Keratinocyte (primary cell): Measurements from ENCODE around the gene ADGRF3. TPM values are rescaled to one million over a fixed set of nuclear protein-coding genes. Genes with fewer than 3 reads are reported as not detected.
"Not testable (repeated sequence)": the region's sequence is repeated elsewhere in the genome, so short reads cannot be mapped to it uniquely, and the experiment has no call there.

Experiments used
- DNase-seq: peaks from one replicate; pipeline ENCODE4 v3.0.0-alpha.2; 2011; ENCODE audit warnings: low read depth, missing footprints, low spot score
- FAIRE-seq: peaks from 2 replicates; lab custom pipeline; 2011; peaks lifted over from hg19 to GRCh38; lab: Jason Lieb, UNC
- H2AFZ ChIP-seq: 2 replicates; pipeline ENCODE4 v1.6.0; 2012; ENCODE audit warnings: low read length, control low read depth, inconsistent platforms; ENCODE audit not compliant: control insufficient read depth
- H3K27ac ChIP-seq: 2 replicates; pipeline ENCODE4 v1.5.1; 2011; ENCODE audit warnings: low read length; ENCODE audit not compliant: control insufficient read depth, insufficient read depth
- H3K27me3 ChIP-seq: 3 replicates; pipeline ENCODE4 v1.6.0; 2011; ENCODE audit warnings: low read length; ENCODE audit not compliant: control insufficient read depth, insufficient read depth; ENCODE audit errors: extremely low read depth
- H3K36me3 ChIP-seq, 2 experiments: 2 replicates in 1 of 2; 3 replicates in 1 of 2; pipeline ENCODE4 v1.5.1; 2011; ENCODE audit warnings: low read length in 2 of 2, mild to moderate bottlenecking in 1 of 2; ENCODE audit not compliant: control insufficient read depth in 2 of 2, insufficient read depth in 2 of 2; ENCODE audit errors: extremely low read depth in 1 of 2
- H3K4me1 ChIP-seq: 3 replicates; pipeline ENCODE4 v1.5.1; 2011; ENCODE audit warnings: low read length; ENCODE audit not compliant: control insufficient read depth, insufficient read depth; ENCODE audit errors: extremely low read depth
- H3K4me2 ChIP-seq: 3 replicates; pipeline ENCODE4 v1.6.0; 2011; ENCODE audit warnings: low read depth, low read length; ENCODE audit not compliant: control insufficient read depth, insufficient read depth; ENCODE audit errors: extremely low read depth
- H3K4me3 ChIP-seq, 3 experiments: fragments of 200-600 bp in 1 of 3; sonication (generic) in 1 of 3; 2 replicates in 2 of 3; 3 replicates in 1 of 3; pipeline ENCODE4 v1.5.1; 2011 to 2016; ENCODE audit warnings: low read length in 3 of 3, mild to moderate bottlenecking in 3 of 3, control low read depth in 2 of 3, inconsistent platforms in 1 of 3, low read depth in 1 of 3, mixed read lengths in 1 of 3, mixed run types in 1 of 3, moderate library complexity in 1 of 3; ENCODE audit not compliant: control insufficient read depth in 2 of 3, insufficient read depth in 2 of 3; ENCODE audit errors: extremely low read depth in 1 of 3
- H3K79me2 ChIP-seq: 2 replicates; pipeline ENCODE4 v1.6.0; 2012; ENCODE audit warnings: low read length; ENCODE audit not compliant: control insufficient read depth, insufficient read depth
- H3K9ac ChIP-seq: 3 replicates; pipeline ENCODE4 v1.6.0; 2011; ENCODE audit warnings: low read length; ENCODE audit not compliant: control insufficient read depth, insufficient read depth; ENCODE audit errors: extremely low read depth
- H3K9me1 ChIP-seq: 3 replicates; pipeline ENCODE4 v1.6.0; 2011; ENCODE audit warnings: low read length; ENCODE audit not compliant: control insufficient read depth, insufficient read depth; ENCODE audit errors: extremely low read depth
- H3K9me3 ChIP-seq: 2 replicates; pipeline ENCODE4 v1.5.1; 2012; ENCODE audit warnings: low read depth, low read length; ENCODE audit not compliant: control insufficient read depth
- H4K20me1 ChIP-seq: 3 replicates; pipeline ENCODE4 v1.6.0; 2011; ENCODE audit warnings: low read length; ENCODE audit not compliant: control insufficient read depth, insufficient read depth; ENCODE audit errors: extremely low read depth
- CTCF ChIP-seq, 3 experiments: IDR thresholded peaks in 1 of 3; conservative IDR thresholded peaks in 1 of 3; optimal IDR thresholded peaks in 1 of 3; 2 replicates in 2 of 3; 3 replicates in 1 of 3; pipeline versions ENCODE3 to v1.5.1; 2011; ENCODE audit warnings: low read length in 3 of 3, mild to moderate bottlenecking in 3 of 3, moderate library complexity in 2 of 3, control low read depth in 1 of 3, inconsistent platforms in 1 of 3; ENCODE audit not compliant: insufficient read depth in 2 of 3; ENCODE audit errors: extremely low read depth in 1 of 3
- EZH2 ChIP-seq: IDR thresholded peaks from one replicate; pipeline ENCODE4 v1.6.1; 2012; ENCODE audit warnings: inconsistent platforms, mild to moderate bottlenecking, low read length, moderate library complexity
- dilution Hi-C: fragments of 300-500 bp; cut with MboI; formaldehyde crosslinking; loops from one replicate; pipeline ENCODE4 v1.7.0; 2020; ENCODE audit warnings: low sequenced_read_pairs; ENCODE audit not compliant: extremely low pct_ligation_motif_present
- polyA plus RNA-seq, 5 experiments: library from polyadenylated mRNA; depleted of rRNA in 3 of 5; stranded (reverse) in 3 of 5; stranded (forward) in 1 of 5; unstranded in 1 of 5; fragments of >200 nt; gene quantifications; 1 replicate in 1 of 5; 2 replicates in 3 of 5; 3 replicates in 1 of 5; pipeline versions ENCODE4 v1.2.1 to v1.2.3, GENCODE V29; 2011 to 2012; ENCODE audit warnings: missing spikeins in 2 of 5, low read depth in 1 of 5, low replicate concordance in 1 of 5

ADGRF3 gene
- polyA plus RNA-seq, 1 donor (not counting 4 experiments of a cell fraction or from before 2014, with no cell fraction given): 0.17 TPM

GRCh38 chr2:26325851-26326250 is 20.7 kb downstream of the ADGRF3 start:
- no peaks in the 10 kb centered on the region for H3K36me3 ChIP-seq
- TF ChIP-seq CTCF (optimal IDR thresholded peaks at IDR 0.05 in 1 of 3, IDR thresholded peaks at IDR 0.05 in 1 of 3, conservative IDR thresholded peaks at IDR 0.05 in 1 of 3; ENCODE audit: extremely low read depth in 1 of 3, insufficient read depth in 2 of 3, low read length in 3 of 3) (no peak), EZH2 (no peak)
- H3K27me3 ChIP-seq: no peaks in the 10 kb centered on the region
- no peak overlapping the region for H2AFZ ChIP-seq
- H3K9me3 ChIP-seq: no peaks in the 10 kb centered on the region
- H3K79me2 ChIP-seq: no peaks in the 10 kb centered on the region
- H3K9me1 ChIP-seq: no peaks in the 10 kb centered on the region
- no peak for DNase-seq
- dilution Hi-C loops: no loop called here
- H3K4me1 ChIP-seq: peaks cover 3% of the 10 kb centered on the region
- H3K4me2 ChIP-seq: no peak overlapping the region
- no peak overlapping the region for H3K27ac ChIP-seq
- H4K20me1 ChIP-seq: no peaks in the 10 kb centered on the region
- no peak for FAIRE-seq
- H3K9ac ChIP-seq: no peak overlapping the region
- H3K4me3 ChIP-seq: no peak overlapping the region

GRCh38 chr2:26324903-26325302 is 21.7 kb downstream of the ADGRF3 start:
- Histone ChIP-seq H2AFZ (no peak overlapping the region), H3K4me1 (no peaks in the 10 kb centered on the region), H4K20me1 (no peaks in the 10 kb centered on the region), H3K27me3 (no peaks in the 10 kb centered on the region), H3K9me1 (no peaks in the 10 kb centered on the region), H3K4me2 (no peak overlapping the region), H3K79me2 (no peaks in the 10 kb centered on the region), H3K27ac (no peak overlapping the region), H3K9me3 (no peaks in the 10 kb centered on the region), H3K9ac (no peak overlapping the region), H3K4me3 (no peak overlapping the region), H3K36me3 (no peaks in the 10 kb centered on the region)
- TF ChIP-seq EZH2 (no peak), CTCF (optimal IDR thresholded peaks at IDR 0.05 in 1 of 3, IDR thresholded peaks at IDR 0.05 in 1 of 3, conservative IDR thresholded peaks at IDR 0.05 in 1 of 3; ENCODE audit: extremely low read depth in 1 of 3, insufficient read depth in 2 of 3, low read length in 3 of 3) (no peak)
- dilution Hi-C loops: no loop called here
- FAIRE-seq (no peak), DNase-seq (no peak)

GRCh38 chr2:26324479-26324878 is 22.1 kb downstream of the ADGRF3 start:
- H3K9ac ChIP-seq, dilution Hi-C loops, H3K4me2 ChIP-seq, H3K27ac ChIP-seq, DNase-seq, H3K27me3 ChIP-seq, H3K9me3 ChIP-seq, H3K9me1 ChIP-seq, H3K4me1 ChIP-seq, H3K4me3 ChIP-seq, FAIRE-seq, H3K36me3 ChIP-seq, H2AFZ ChIP-seq, H3K79me2 ChIP-seq, H4K20me1 ChIP-seq: not testable (repeated sequence)
